Measurements from ENCODE around the gene LEMD2. TPM values are rescaled to one million over a fixed set of nuclear protein-coding genes. Genes with fewer than 3 reads are reported as not detected.
A peak's percentile ranks its signal among the peaks of the same experiment; 100 is the strongest.

LEMD2 gene
- total RNA-seq, 5 donors from 2014 or later (not counting 1 experiment from before 2014, with no cell fraction given) = 115 to 125 (median 118) TPM

DNA sequence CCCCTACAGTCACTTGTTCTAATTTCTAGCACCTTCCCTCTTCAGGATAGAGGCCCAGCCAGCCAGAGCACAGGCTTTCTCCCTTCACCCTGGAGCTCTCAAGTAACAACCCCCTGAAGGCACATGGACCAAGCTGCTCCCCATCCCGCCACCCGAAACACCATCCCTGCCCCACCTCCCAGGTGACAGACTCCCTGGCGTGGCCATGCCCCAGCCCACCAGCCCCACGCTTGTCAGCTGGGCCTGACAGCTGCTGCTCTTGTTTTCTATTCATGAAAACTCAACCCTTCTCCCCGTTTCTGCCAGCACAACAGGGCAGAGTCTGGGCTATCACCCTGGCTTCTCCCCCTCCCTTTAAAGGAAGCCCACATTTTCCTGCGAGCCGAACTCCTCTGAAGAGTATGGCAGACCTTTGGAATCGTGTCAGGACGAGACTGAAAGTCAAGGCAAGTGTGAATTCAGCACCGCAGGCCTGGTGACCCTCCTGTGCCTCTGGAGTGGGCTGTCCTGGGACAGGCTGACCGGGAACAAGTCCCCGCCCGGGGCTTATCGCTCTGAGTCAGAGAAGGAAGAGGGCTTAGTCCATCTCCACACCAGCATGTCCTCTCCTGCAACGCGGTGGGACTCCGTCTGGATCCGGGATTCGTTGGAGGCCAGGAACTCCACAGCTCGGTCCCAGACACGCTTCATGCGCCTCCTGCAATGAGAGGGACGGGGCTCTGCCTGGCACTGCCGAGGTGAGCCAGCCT lies 16.7 kb downstream of the LEMD2 start:
- H3K4me3 ChIP-seq (ENCODE audit: control insufficient read depth in 1 of 2, extremely low read depth in 1 of 2, low read length in 1 of 2) = no peak overlapping the region
- H3K4me1 ChIP-seq (ENCODE audit: control insufficient read depth in 1 of 2, extremely low read depth in 1 of 2, insufficient read depth in 2 of 2, low read length in 2 of 2) = peaks cover 0 to 20% of the 10 kb centered on the region in 2 experiments
- no peak overlapping the region for H3K4me3 Mint-ChIP-seq
- no peaks in the 10 kb centered on the region for H3K9me3 Mint-ChIP-seq
- H3K27me3 ChIP-seq (replicated peaks in 1 of 2; ENCODE audit: control insufficient read depth in 2 of 2, extremely low read depth in 1 of 2, insufficient read depth in 2 of 2, low read length in 1 of 2) = peaks cover 0 to 18% of the 10 kb centered on the region in 2 experiments
- CTCF ChIA-PET = interaction anchor here (0.9 to 3.1 kb wide), 6 partner anchors 12 to 256 kb away, joined by 3 to 12 read pairs (median 4); no protein-coding TSS in a partner anchor
- H3K27me3 Mint-ChIP-seq = peaks cover 0 to 4% of the 10 kb centered on the region in 2 donors
- no peaks in the 10 kb centered on the region for H3K9me3 ChIP-seq
- peaks cover 10 to 15% (median 14%) of the 10 kb centered on the region in 3 donors for H3K4me1 Mint-ChIP-seq
- H3K27ac ChIP-seq (ENCODE audit: low read length) = no peak overlapping the region
- DNase-seq (no peak), ATAC-seq (replicated peaks in 1 of 4) (peak; percentile 6 to 28 (median 14))
- peaks cover 28% of the 10 kb centered on the region for H3K36me3 Mint-ChIP-seq
- POLR2A ChIA-PET = no interaction called here
- H3K36me3 ChIP-seq (ENCODE audit: control insufficient read depth in 2 of 2, extremely low read depth in 1 of 2, insufficient read depth in 1 of 2, low read length in 1 of 2) = peaks cover 16 to 52% of the 10 kb centered on the region in 2 donors
- H3K27ac Mint-ChIP-seq = peak overlapping the region; percentile 44 to 46
- WGBS (ENCODE audit: insufficient coverage) = 93% methylated on average over 19 of the region's 24 CpGs

DNA sequence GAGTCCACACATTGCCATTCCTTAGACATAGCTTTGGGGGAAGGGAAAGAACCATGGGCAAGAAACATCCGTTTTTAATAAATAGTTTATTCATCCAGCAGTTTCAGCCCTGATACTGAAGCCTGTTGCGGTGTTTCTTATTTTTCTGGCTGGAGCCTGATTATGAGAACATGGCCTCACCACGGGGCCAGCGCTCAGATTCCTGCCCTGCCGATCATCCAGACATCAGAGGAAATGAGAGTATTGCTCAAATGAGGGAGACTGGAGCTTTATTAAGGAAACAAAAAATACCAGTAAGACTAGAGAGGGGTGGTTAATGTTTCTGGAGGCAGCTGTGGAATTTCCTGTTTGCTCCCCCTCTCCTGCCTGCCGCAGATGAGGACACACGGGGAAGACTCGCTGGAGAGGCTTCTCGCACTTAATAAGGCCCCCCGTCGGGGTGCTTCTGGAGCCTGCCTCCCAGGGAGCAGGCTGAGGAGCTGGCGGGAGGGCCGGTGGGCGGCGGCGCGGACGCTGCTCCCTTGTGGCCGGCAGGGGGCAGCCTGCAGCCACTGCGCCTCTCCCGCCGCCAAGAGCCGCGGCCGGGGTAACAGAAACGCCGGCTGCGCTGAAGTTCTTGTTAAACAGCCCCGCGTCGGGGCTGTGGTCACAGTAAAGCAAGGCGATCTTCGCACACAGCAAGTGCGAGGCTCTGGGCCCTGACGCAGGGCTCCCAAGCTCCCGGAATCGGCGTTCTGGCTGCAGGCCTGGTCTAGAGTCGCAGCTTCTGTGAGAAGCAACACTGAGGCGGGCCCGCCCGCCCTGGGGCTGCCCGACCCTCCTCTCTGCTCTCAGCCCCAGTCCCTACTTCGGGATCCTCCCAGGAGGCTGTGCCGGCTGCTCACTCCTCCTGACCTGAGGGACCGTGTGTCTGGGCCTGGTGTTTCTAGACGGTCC lies 17.5 kb downstream of the LEMD2 start:
- DNase-seq = peak; percentile 24 to 82 (median 55)

DNA sequence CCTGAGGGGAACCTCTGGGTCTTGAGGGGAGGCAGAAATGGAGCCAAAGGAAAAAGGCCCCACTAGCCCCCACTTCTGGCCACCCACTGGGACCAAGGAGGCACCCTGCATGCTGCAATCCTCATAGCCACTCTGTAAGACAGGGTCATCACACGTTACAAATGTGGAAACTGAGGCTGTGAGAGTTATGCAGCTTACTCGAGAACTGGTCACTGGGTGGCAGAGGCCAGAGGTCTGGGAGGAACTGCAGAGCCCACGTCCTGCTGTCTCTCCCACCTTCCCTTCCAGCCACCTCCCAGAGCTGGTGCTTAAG lies 18.1 kb downstream of the LEMD2 start:
- Mint-ChIP-seq H3K27me3 (peaks cover 0 to 4% of the 10 kb centered on the region in 2 donors), H3K4me3 (no peak overlapping the region), H3K4me1 (peaks cover 10 to 15% (median 14%) of the 10 kb centered on the region in 3 donors), H3K36me3 (peaks cover 15% of the 10 kb centered on the region), H3K9me3 (no peaks in the 10 kb centered on the region), H3K27ac (no peak overlapping the region)
- Histone ChIP-seq H3K36me3 (ENCODE audit: control insufficient read depth in 2 of 2, extremely low read depth in 1 of 2, insufficient read depth in 1 of 2, low read length in 1 of 2) (peaks cover 4 to 37% of the 10 kb centered on the region in 2 donors), H3K9me3 (no peaks in the 10 kb centered on the region), H3K4me1 (ENCODE audit: control insufficient read depth in 1 of 2, extremely low read depth in 1 of 2, insufficient read depth in 2 of 2, low read length in 2 of 2) (peaks cover 0 to 20% of the 10 kb centered on the region in 2 experiments), H3K27ac (ENCODE audit: low read length) (no peak overlapping the region), H3K27me3 (replicated peaks in 1 of 2; ENCODE audit: control insufficient read depth in 2 of 2, extremely low read depth in 1 of 2, insufficient read depth in 2 of 2, low read length in 1 of 2) (peaks cover 0 to 28% of the 10 kb centered on the region in 2 experiments), H3K4me3 (ENCODE audit: control insufficient read depth in 1 of 2, extremely low read depth in 1 of 2, low read length in 1 of 2) (no peak overlapping the region)
- POLR2A ChIA-PET = interaction anchor here in 1 of 2 donors (0.7 kb wide), 1 partner anchor 384 kb away, joined by 3 read pairs; no protein-coding TSS in a partner anchor
- DNase-seq = peak in 1 of 35 experiments; percentile 20
- no peak for ATAC-seq (replicated peaks in 1 of 4)
- WGBS (ENCODE audit: insufficient coverage) = no CpG with 5 or more reads among the region's 3 CpGs
- CTCF ChIA-PET = interaction anchor here (0.6 to 3.1 kb wide), 9 partner anchors 10 to 412 kb away, joined by 3 to 12 read pairs (median 3); no protein-coding TSS in a partner anchor

More for the DNA sequence above, 17.5 kb downstream of the LEMD2 start:
- H3K4me3 Mint-ChIP-seq = no peak overlapping the region
- Histone ChIP-seq H3K27me3 (replicated peaks in 1 of 2; ENCODE audit: control insufficient read depth in 2 of 2, extremely low read depth in 1 of 2, insufficient read depth in 2 of 2, low read length in 1 of 2) (peaks cover 0 to 24% of the 10 kb centered on the region in 2 experiments), H3K4me3 (ENCODE audit: control insufficient read depth in 1 of 2, extremely low read depth in 1 of 2, low read length in 1 of 2) (no peak overlapping the region), H3K4me1 (ENCODE audit: control insufficient read depth in 1 of 2, extremely low read depth in 1 of 2, insufficient read depth in 2 of 2, low read length in 2 of 2) (peaks cover 0 to 20% of the 10 kb centered on the region in 2 experiments), H3K36me3 (ENCODE audit: control insufficient read depth in 2 of 2, extremely low read depth in 1 of 2, insufficient read depth in 1 of 2, low read length in 1 of 2) (peaks cover 10 to 43% of the 10 kb centered on the region in 2 donors), H3K27ac (ENCODE audit: low read length) (no peak overlapping the region), H3K9me3 (no peaks in the 10 kb centered on the region)
- peak overlapping the region in 1 of 2 donors; percentile 44 for H3K27ac Mint-ChIP-seq
- H3K4me1 Mint-ChIP-seq = peaks cover 10 to 15% (median 14%) of the 10 kb centered on the region in 3 donors
- WGBS (ENCODE audit: insufficient coverage) = 35% methylated on average over 46 of the region's 47 CpGs
- ATAC-seq (replicated peaks in 1 of 4) = peak; percentile 74 to 77 (median 75)
- peaks cover 21% of the 10 kb centered on the region for H3K36me3 Mint-ChIP-seq
- CTCF ChIA-PET = interaction anchor here (0.6 to 3.1 kb wide), 11 partner anchors 10 to 411 kb away, joined by 3 to 12 read pairs (median 3); no protein-coding TSS in a partner anchor
- POLR2A ChIA-PET = interaction anchor here in 1 of 2 donors (0.7 kb wide), 1 partner anchor 384 kb away, joined by 3 read pairs; no protein-coding TSS in a partner anchor
- no peaks in the 10 kb centered on the region for H3K9me3 Mint-ChIP-seq
- peaks cover 0 to 4% of the 10 kb centered on the region in 2 donors for H3K27me3 Mint-ChIP-seq

DNA sequence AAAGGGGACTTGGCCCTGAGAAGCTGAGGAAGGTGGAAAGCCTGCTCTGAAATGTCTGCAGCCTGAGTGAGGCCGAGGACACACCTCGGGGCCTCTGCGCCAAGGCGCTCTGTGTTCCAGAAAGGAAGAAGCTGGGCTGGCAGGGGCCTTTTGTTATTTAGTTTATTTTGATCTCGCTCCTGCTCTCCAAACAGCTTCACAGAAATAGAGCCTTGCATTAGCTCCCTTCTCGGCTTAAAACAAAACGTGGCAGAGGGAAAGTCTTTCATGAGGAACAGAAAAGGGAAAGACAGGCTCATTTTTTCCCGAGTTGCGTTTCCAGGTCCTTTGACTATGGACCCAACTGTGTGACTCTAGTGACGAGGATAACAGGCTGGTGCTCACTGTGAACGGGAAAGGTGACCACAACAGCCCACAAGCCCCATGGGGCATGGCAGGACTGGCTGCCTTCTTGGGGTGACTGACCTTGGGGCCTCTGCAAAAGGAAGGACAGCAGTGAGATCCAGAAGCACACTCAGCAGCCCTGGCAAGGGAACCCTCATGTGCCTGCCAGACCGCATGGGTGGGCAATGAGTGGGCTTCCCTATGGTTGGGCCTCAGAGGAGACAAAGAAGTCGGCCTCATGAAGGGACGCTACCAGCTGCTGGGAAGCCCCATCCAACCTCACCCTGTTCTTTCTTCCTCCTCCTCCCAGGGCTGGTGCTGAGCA lies 18.7 kb downstream of the LEMD2 start:
- Histone ChIP-seq H3K4me3 (ENCODE audit: control insufficient read depth in 1 of 2, extremely low read depth in 1 of 2, low read length in 1 of 2) (no peak overlapping the region), H3K4me1 (ENCODE audit: control insufficient read depth in 1 of 2, extremely low read depth in 1 of 2, insufficient read depth in 2 of 2, low read length in 2 of 2) (peaks cover 0 to 20% of the 10 kb centered on the region in 2 experiments), H3K27me3 (replicated peaks in 1 of 2; ENCODE audit: control insufficient read depth in 2 of 2, extremely low read depth in 1 of 2, insufficient read depth in 2 of 2, low read length in 1 of 2) (peaks cover 0 to 34% of the 10 kb centered on the region in 2 experiments), H3K9me3 (no peaks in the 10 kb centered on the region), H3K36me3 (ENCODE audit: control insufficient read depth in 2 of 2, extremely low read depth in 1 of 2, insufficient read depth in 1 of 2, low read length in 1 of 2) (peaks cover 0 to 32% of the 10 kb centered on the region in 2 donors), H3K27ac (ENCODE audit: low read length) (no peak overlapping the region)
- 54% methylated on average over 8 of the region's 14 CpGs for WGBS (ENCODE audit: insufficient coverage)
- Mint-ChIP-seq H3K36me3 (peaks cover 15% of the 10 kb centered on the region), H3K27me3 (peaks cover 5 to 6% of the 10 kb centered on the region in 2 donors), H3K9me3 (no peaks in the 10 kb centered on the region), H3K4me3 (no peak overlapping the region), H3K27ac (no peak overlapping the region), H3K4me1 (peaks cover 10 to 15% (median 14%) of the 10 kb centered on the region in 3 donors)
- POLR2A ChIA-PET = no interaction called here
- CTCF ChIA-PET = interaction anchor here (0.6 to 3.1 kb wide), 4 partner anchors 11 to 284 kb away, joined by 3 to 12 read pairs (median 4); no protein-coding TSS in a partner anchor
- ATAC-seq (replicated peaks in 1 of 4) (no peak), DNase-seq (no peak)

DNA sequence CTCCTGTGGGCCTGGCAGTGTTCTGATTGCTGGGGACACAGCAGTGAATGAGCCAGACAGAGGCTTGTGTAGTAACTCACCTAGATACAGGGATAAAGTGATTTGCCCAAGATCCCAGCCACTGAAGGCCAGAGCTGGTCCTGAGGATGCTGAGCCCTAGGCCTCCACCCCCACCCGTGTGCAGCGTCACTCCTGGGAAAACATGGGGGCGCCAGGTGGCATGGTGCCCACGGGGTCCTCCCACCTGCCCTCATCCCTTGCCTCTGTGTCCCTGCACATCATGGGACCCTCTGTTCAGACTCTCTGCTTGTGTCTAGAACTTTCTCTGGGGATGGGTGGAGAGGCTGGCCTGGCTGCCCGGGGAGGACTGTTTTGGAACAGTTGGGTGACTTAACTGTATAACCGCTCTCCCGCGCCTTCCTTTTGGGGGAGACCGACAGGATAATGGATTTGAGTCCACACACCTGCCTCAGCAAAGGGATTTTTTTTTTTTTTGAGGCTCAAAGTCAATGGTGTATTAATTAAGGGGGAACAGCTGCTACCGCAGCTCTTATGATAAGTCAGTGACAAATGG lies 19.6 kb downstream of the LEMD2 start:
- POLR2A ChIA-PET = no interaction called here
- 82% methylated on average over 6 of the region's 10 CpGs for WGBS (ENCODE audit: insufficient coverage)

More for the DNA sequence above, 19.6 kb downstream of the LEMD2 start:
- Mint-ChIP-seq H3K36me3 (peaks cover 10% of the 10 kb centered on the region), H3K4me1 (peaks cover 10 to 15% (median 14%) of the 10 kb centered on the region in 3 donors), H3K9me3 (no peaks in the 10 kb centered on the region), H3K27ac (no peak overlapping the region), H3K27me3 (peaks cover 5 to 11% of the 10 kb centered on the region in 2 donors), H3K4me3 (no peak overlapping the region)
- Histone ChIP-seq H3K27me3 (replicated peaks in 1 of 2; ENCODE audit: control insufficient read depth in 2 of 2, extremely low read depth in 1 of 2, insufficient read depth in 2 of 2, low read length in 1 of 2) (peaks cover 0 to 36% of the 10 kb centered on the region in 2 experiments), H3K9me3 (no peaks in the 10 kb centered on the region), H3K4me1 (ENCODE audit: control insufficient read depth in 1 of 2, extremely low read depth in 1 of 2, insufficient read depth in 2 of 2, low read length in 2 of 2) (peaks cover 0 to 20% of the 10 kb centered on the region in 2 experiments), H3K27ac (ENCODE audit: low read length) (no peak overlapping the region), H3K4me3 (ENCODE audit: control insufficient read depth in 1 of 2, extremely low read depth in 1 of 2, low read length in 1 of 2) (no peak overlapping the region), H3K36me3 (ENCODE audit: control insufficient read depth in 2 of 2, extremely low read depth in 1 of 2, insufficient read depth in 1 of 2, low read length in 1 of 2) (peaks cover 0 to 23% of the 10 kb centered on the region in 2 donors)
- DNase-seq (no peak), ATAC-seq (replicated peaks in 1 of 4) (no peak)
- CTCF ChIA-PET = interaction anchor here in 1 of 2 donors (0.8 to 3.1 kb wide), 2 partner anchors 256 to 258 kb away, joined by 3 to 12 read pairs; no protein-coding TSS in a partner anchor

Measured in T-cell (primary cell).